ENCODE data around the gene STARD8.
"Not testable (repeated sequence)": the region's sequence is repeated elsewhere in the genome, so short reads cannot be mapped to it uniquely, and the experiment has no call there.

Gene STARD8

DNA sequence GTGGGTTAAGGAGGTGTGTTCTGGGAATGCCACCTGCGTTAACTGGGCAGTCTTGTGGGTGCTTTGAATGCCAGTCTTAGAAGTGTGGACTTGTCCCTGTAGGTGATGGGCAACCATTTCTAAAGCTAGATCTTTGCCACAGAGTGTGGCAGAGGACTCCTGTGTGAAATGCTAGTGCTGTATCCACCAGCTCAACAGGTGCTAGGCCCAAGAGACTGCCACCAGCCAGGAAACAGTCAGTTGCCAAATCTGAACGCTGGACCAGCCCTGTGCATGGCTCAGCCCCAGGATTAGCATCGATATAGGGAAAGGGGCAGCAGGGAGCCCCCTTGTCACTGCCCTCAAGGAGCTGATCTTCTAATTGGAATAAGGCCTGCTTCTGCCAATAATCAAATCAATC lies 35.3 kb downstream of the STARD8 start:
- Histone ChIP-seq H3K27me3 (ENCODE audit: control insufficient read depth, insufficient read depth, low read length) (peaks cover 5% of the 10 kb centered on the region), H3K4me3 (ENCODE audit: low read depth, low read length) (no peak overlapping the region), H3K9ac (ENCODE audit: low read depth, low read length) (no peak overlapping the region), H3K36me3 (ENCODE audit: control insufficient read depth, insufficient read depth, low read length) (peaks cover 2% of the 10 kb centered on the region), H3K9me3 (ENCODE audit: control insufficient read depth, insufficient read depth, low read length) (no peaks in the 10 kb centered on the region), H3K4me1 (ENCODE audit: control insufficient read depth, insufficient read depth, low read length) (peaks cover 3% of the 10 kb centered on the region)

DNA sequence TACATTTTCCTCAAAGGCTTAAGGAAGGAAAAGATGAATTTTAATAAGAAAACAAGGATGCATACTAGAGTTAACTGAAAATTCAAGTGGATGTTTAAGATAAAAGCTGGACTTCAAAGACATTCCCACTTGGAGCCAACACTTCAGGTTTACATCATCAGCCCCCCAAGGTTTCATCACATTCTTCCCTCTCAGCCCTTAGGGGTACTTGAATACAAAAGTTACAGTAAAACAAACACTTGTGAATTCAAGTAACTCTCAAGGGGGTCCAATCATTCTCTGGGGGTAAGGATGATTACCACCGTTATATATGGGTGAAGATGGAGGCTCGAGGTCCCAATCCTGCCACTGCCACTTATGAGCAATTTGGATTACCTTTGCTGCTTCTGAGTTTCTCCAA lies 36.1 kb downstream of the STARD8 start:
- Histone ChIP-seq H3K9me3 (ENCODE audit: control insufficient read depth, insufficient read depth, low read length) (no peaks in the 10 kb centered on the region), H3K9ac (ENCODE audit: low read depth, low read length) (no peak overlapping the region), H3K27me3 (ENCODE audit: control insufficient read depth, insufficient read depth, low read length) (peaks cover 5% of the 10 kb centered on the region), H3K4me1 (ENCODE audit: control insufficient read depth, insufficient read depth, low read length) (no peaks in the 10 kb centered on the region), H3K36me3 (ENCODE audit: control insufficient read depth, insufficient read depth, low read length) (peaks cover 2% of the 10 kb centered on the region), H3K4me3 (ENCODE audit: low read depth, low read length) (no peak overlapping the region)

- H3K9ac ChIP-seq (ENCODE audit: low read depth, low read length), result no peak overlapping the region
- peaks cover 5% of the 10 kb centered on the region for H3K27me3 ChIP-seq (ENCODE audit: control insufficient read depth, insufficient read depth, low read length)
- peaks cover 2% of the 10 kb centered on the region for H3K36me3 ChIP-seq (ENCODE audit: control insufficient read depth, insufficient read depth, low read length)
- H3K9me3 ChIP-seq (ENCODE audit: control insufficient read depth, insufficient read depth, low read length), result no peaks in the 10 kb centered on the region
- H3K4me1 ChIP-seq (ENCODE audit: control insufficient read depth, insufficient read depth, low read length), result no peaks in the 10 kb centered on the region
- no peak overlapping the region for H3K4me3 ChIP-seq (ENCODE audit: low read depth, low read length)
Observed at GRCh38 chrX:68684291-68684918, 36.9 kb downstream of the STARD8 start.

GRCh38 chrX:68684919-68685304 lies 37.4 kb downstream of the STARD8 start:
- peaks cover 5% of the 10 kb centered on the region for H3K27me3 ChIP-seq (ENCODE audit: control insufficient read depth, insufficient read depth, low read length)
- H3K9ac ChIP-seq (ENCODE audit: low read depth, low read length), result no peak overlapping the region
- H3K4me1 ChIP-seq (ENCODE audit: control insufficient read depth, insufficient read depth, low read length), result no peaks in the 10 kb centered on the region
- peaks cover 2% of the 10 kb centered on the region for H3K36me3 ChIP-seq (ENCODE audit: control insufficient read depth, insufficient read depth, low read length)
- H3K4me3 ChIP-seq (ENCODE audit: low read depth, low read length), result no peak overlapping the region
- no peaks in the 10 kb centered on the region for H3K9me3 ChIP-seq (ENCODE audit: control insufficient read depth, insufficient read depth, low read length)

DNA sequence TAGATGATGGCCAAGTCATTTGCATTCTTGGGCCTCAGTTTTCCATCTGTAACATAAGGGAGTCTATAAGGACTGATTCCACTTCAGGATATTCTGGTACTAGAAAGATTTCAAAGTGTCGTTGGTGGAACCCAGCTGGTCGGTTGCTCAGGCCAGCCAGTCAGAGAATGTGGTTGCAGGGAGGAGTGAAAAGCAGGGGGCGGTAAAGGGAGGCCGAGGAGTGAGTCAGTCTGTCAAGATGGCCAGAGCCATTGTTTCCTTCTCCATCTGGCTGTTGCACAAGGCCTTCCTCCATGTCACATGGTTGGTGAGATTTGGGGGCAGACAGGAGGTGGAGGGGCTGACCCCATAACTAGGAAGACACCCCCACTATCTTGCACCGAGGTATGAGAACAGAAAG lies 38.2 kb downstream of the STARD8 start:
- no peaks in the 10 kb centered on the region for H3K36me3 ChIP-seq (ENCODE audit: control insufficient read depth, insufficient read depth, low read length)
- no peak overlapping the region for H3K4me3 ChIP-seq (ENCODE audit: low read depth, low read length)
- peaks cover 5% of the 10 kb centered on the region for H3K27me3 ChIP-seq (ENCODE audit: control insufficient read depth, insufficient read depth, low read length)
- no peaks in the 10 kb centered on the region for H3K4me1 ChIP-seq (ENCODE audit: control insufficient read depth, insufficient read depth, low read length)
- no peak overlapping the region for H3K9ac ChIP-seq (ENCODE audit: low read depth, low read length)
- no peaks in the 10 kb centered on the region for H3K9me3 ChIP-seq (ENCODE audit: control insufficient read depth, insufficient read depth, low read length)

DNA sequence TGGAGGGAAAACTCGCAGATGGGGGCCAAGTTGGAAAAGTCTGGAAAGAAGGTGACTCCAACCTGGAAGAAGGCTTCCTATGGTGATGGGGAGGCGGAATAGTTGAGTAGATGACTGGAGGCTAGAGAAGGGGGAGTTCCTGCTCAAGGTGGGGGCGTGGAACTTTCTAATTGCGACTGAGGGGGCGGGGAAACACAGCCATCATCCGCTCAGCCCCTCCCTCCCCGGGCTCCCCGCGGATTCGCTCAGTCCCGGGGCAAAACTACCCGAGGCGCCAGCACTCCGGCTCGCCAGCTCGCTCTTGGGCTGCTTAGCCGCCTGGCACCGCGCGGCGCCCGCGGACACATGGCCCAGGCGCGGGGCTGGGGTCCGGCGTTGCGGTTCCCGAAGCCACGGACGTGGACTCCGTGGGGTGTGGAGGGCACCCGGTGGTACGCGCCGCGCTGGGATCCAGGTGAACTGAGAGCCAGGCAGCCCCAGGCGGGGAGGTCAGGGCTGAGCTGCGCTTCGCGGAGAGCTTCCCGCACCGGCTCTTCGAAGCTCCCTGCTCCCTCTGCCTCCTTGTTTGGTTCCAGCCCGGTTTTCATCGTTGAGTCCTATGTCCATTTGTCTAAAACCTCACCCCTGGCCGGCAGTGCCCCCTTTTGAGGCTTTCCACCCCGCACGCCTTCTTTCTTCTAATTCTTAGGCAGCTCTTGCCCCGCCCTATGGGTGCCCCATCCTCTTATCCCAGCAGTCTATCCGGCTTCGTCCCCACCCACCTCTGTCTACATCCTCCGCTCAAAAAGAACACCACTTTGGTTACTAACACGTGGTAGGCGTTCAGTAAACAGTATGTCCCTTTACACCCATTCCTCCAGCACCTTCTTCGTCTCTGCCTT lies 38.9 kb downstream of the STARD8 start:
- no peaks in the 10 kb centered on the region for H3K4me1 ChIP-seq (ENCODE audit: control insufficient read depth, insufficient read depth, low read length)
- no peaks in the 10 kb centered on the region for H3K36me3 ChIP-seq (ENCODE audit: control insufficient read depth, insufficient read depth, low read length)
- peak overlapping the region; percentile 46 for H3K4me3 ChIP-seq (ENCODE audit: low read depth, low read length)
- H3K27me3 ChIP-seq (ENCODE audit: control insufficient read depth, insufficient read depth, low read length), result peaks cover 5% of the 10 kb centered on the region
- H3K9ac ChIP-seq (ENCODE audit: low read depth, low read length), result no peak overlapping the region
- H3K9me3 ChIP-seq (ENCODE audit: control insufficient read depth, insufficient read depth, low read length), result no peaks in the 10 kb centered on the region

DNA sequence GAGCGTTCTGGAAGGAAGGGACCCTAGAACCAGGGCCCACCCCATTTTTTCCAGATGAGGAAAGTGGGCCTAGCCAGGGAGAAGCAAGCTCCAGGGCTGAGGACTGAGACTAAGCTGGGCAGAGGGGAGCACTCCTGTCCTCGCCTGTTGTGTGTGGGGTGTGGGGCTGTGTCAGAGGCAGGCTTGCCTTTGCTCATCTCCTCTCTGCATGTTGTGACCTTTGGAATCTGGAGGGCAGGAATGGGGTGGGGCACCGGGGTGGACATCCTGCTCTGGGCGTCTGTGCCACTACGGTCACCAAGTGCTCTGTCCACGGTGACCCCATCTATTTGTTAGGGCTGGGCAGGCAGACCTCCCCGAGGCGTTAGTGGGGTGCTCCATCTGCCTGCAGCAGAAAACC lies 41.5 kb downstream of the STARD8 start:
- H3K9me3 ChIP-seq (ENCODE audit: control insufficient read depth, insufficient read depth, low read length); H3K4me1 ChIP-seq (ENCODE audit: control insufficient read depth, insufficient read depth, low read length); H3K4me3 ChIP-seq (ENCODE audit: low read depth, low read length); H3K36me3 ChIP-seq (ENCODE audit: control insufficient read depth, insufficient read depth, low read length); H3K9ac ChIP-seq (ENCODE audit: low read depth, low read length); H3K27me3 ChIP-seq (ENCODE audit: control insufficient read depth, insufficient read depth, low read length): not testable (repeated sequence)

GRCh38 chrX:68690936-68691501 lies 43.6 kb downstream of the STARD8 start:
- H3K27me3 ChIP-seq (ENCODE audit: control insufficient read depth, insufficient read depth, low read length), result peaks cover 15% of the 10 kb centered on the region

GRCh38 chrX:68691921-68692320 lies 44.5 kb downstream of the STARD8 start:
- peaks cover 9% of the 10 kb centered on the region for H3K4me1 ChIP-seq (ENCODE audit: control insufficient read depth, insufficient read depth, low read length)
- no peak overlapping the region for H3K9ac ChIP-seq (ENCODE audit: low read depth, low read length)
- peaks cover 13% of the 10 kb centered on the region for H3K27me3 ChIP-seq (ENCODE audit: control insufficient read depth, insufficient read depth, low read length)
- no peaks in the 10 kb centered on the region for H3K36me3 ChIP-seq (ENCODE audit: control insufficient read depth, insufficient read depth, low read length)
- H3K9me3 ChIP-seq (ENCODE audit: control insufficient read depth, insufficient read depth, low read length), result peaks cover 4% of the 10 kb centered on the region
- no peak overlapping the region for H3K4me3 ChIP-seq (ENCODE audit: low read depth, low read length)

More at GRCh38 chrX:68690936-68691501, 43.6 kb downstream of the STARD8 start:
- H3K36me3 ChIP-seq (ENCODE audit: control insufficient read depth, insufficient read depth, low read length), result no peaks in the 10 kb centered on the region
- H3K4me3 ChIP-seq (ENCODE audit: low read depth, low read length), result no peak overlapping the region
- no peak overlapping the region for H3K9ac ChIP-seq (ENCODE audit: low read depth, low read length)
- H3K9me3 ChIP-seq (ENCODE audit: control insufficient read depth, insufficient read depth, low read length), result peaks cover 4% of the 10 kb centered on the region
- peaks cover 6% of the 10 kb centered on the region for H3K4me1 ChIP-seq (ENCODE audit: control insufficient read depth, insufficient read depth, low read length)

DNA sequence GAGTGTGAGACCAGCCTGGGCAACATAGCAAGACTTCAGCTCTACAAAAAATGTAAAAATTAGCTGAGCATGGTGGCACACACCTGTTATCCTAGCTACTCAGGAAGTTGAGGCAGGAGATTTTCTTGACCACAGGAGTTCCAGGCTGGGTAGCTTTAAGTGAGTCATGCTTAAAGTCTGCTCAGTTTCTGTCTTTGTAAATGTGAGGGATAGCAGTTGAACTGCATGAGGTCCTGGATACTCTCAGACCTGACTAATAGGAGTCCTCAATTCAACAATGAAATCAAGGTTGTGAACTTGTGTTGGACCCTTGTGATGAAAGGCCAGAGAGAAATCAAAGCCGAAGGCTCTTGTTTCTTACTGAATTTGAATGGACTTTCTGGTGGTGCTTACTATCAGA lies 45.2 kb downstream of the STARD8 start:
- Histone ChIP-seq H3K9me3 (ENCODE audit: control insufficient read depth, insufficient read depth, low read length) (peaks cover 4% of the 10 kb centered on the region), H3K4me3 (ENCODE audit: low read depth, low read length) (no peak overlapping the region), H3K4me1 (ENCODE audit: control insufficient read depth, insufficient read depth, low read length) (peaks cover 9% of the 10 kb centered on the region), H3K36me3 (ENCODE audit: control insufficient read depth, insufficient read depth, low read length) (no peaks in the 10 kb centered on the region), H3K27me3 (ENCODE audit: control insufficient read depth, insufficient read depth, low read length) (peaks cover 11% of the 10 kb centered on the region), H3K9ac (ENCODE audit: low read depth, low read length) (no peak overlapping the region)

DNA sequence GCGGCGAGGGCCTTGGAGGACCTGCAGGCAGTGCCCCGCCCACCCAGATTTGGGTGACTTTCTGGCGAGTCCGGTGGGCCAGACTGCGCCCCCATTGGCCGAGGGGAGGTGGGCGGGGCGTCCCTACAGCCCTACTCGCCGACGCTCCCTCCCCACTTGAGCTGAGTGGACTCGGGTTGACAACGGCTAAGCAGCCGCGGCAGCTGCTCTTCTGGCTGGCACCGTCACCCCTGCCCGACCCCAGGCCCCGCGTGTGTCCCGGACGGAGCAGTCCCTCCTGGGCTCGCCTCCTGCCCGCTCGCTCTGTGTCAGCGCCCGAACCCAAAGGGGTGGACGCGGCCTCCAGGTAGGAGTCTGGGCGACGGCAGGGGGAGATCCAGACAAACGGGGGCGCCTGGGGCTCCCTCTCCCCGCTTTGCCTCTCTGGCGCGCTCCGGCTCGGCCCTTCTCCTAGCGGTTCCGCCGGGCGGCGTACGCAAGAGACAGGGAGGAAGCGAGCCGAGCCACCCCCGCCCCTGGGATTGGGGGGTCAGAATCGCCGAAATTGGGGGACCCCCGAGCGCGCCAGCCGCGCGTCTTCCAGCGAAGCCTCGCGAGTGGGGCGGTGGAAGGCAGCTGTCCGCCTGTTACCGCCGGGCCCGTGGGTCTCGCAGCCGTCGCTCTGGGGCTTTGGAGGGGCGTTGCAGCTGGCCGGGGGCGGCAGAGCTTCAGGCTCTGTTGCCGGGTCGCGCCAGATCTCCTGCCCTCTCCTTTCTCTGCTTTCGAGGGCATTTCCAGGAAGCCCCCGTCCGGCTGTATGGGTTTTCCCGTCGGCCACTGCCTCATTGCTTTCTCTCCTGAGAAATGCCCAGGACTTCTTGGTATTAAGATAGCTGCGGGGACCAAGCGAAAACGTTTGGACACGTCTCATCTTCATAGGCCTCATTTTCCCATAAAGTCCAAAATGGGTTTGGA lies 46.3 kb downstream of the STARD8 start:
- peaks cover 11% of the 10 kb centered on the region for H3K27me3 ChIP-seq (ENCODE audit: control insufficient read depth, insufficient read depth, low read length)
- H3K4me1 ChIP-seq (ENCODE audit: control insufficient read depth, insufficient read depth, low read length), result peaks cover 9% of the 10 kb centered on the region
- H3K9ac ChIP-seq (ENCODE audit: low read depth, low read length), result no peak overlapping the region
- H3K9me3 ChIP-seq (ENCODE audit: control insufficient read depth, insufficient read depth, low read length), result peaks cover 4% of the 10 kb centered on the region
- peak overlapping the region; percentile 45 for H3K4me3 ChIP-seq (ENCODE audit: low read depth, low read length)
- no peaks in the 10 kb centered on the region for H3K36me3 ChIP-seq (ENCODE audit: control insufficient read depth, insufficient read depth, low read length)

All from iPS-15b (cell line).